Measurements from ENCODE around the gene CASP7. TPM values are rescaled to one million over a fixed set of nuclear protein-coding genes. Genes with fewer than 3 reads are reported as not detected.

CASP7 gene
- total RNA-seq, 1 donor from 2014 or later: 18.4 TPM

GRCh38 chr10:113716109-113716910 lies 36.6 kb downstream of the CASP7 start:
- TF ChIP-seq CTCF (IDR thresholded peaks at IDR 0.05; ENCODE audit: insufficient read depth, low read length, poor library complexity, severe bottlenecking): no peak

DNA sequence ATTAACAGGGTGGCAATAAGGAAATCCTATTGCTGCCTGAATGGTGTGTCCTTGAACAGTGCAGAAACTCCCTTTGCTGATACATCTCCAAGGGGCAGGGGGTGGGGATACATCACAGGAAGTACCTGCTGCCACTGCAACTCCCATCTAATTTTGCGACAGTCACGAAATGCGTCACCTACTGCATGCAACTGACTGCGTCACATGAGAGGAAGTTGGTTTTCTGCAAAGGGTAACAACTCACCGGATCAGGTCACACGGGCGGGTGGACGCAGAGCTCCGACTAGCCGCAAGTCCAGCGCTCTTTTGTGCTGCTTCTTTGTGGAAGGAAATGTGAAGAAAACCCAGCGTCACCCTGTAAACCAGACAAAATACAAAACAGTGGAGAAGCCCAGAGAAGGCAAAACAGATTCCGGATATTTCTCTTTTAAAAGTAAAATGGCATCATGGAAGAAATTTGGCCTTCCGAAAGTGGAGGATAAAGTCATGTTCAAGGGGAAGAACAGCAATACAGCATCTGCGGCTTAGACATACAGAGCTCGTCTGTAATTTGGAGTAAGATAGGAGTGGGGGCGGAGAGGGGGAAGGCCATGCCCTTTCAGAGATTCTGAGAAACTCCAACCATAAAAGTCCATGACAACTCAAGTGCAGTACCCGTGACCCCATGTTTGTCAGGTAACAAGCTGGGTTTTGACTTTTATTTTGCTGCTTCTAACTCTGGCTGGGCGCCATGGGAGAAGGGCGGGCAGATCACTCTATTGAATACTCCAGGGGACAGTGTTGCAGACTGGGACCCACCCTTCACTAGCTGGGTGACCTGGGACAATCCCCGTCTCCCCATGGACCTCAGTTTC lies 39.5 kb downstream of the CASP7 start:
- Histone ChIP-seq H3K27me3 (ENCODE audit: control insufficient read depth, insufficient read depth, low read length) (no peaks in the 10 kb centered on the region), H3K36me3 (ENCODE audit: control insufficient read depth, insufficient read depth, low read length) (peaks cover 3% of the 10 kb centered on the region), H3K4me3 (ENCODE audit: low read depth, low read length) (no peak overlapping the region)
- DNase-seq (ENCODE audit: low read depth): no peak
- no peak for TF ChIP-seq CTCF (IDR thresholded peaks at IDR 0.05; ENCODE audit: insufficient read depth, low read length, poor library complexity, severe bottlenecking)

More at GRCh38 chr10:113716109-113716910, 36.6 kb downstream of the CASP7 start:
- Histone ChIP-seq H3K27me3 (ENCODE audit: control insufficient read depth, insufficient read depth, low read length) (no peaks in the 10 kb centered on the region), H3K36me3 (ENCODE audit: control insufficient read depth, insufficient read depth, low read length) (peaks cover 2% of the 10 kb centered on the region), H3K4me3 (ENCODE audit: low read depth, low read length) (no peak overlapping the region)
- DNase-seq (ENCODE audit: low read depth): no peak

GRCh38 chr10:113720386-113720785 lies 40.7 kb downstream of the CASP7 start:
- no peak for TF ChIP-seq CTCF (IDR thresholded peaks at IDR 0.05; ENCODE audit: insufficient read depth, low read length, poor library complexity, severe bottlenecking)
- peaks cover 3% of the 10 kb centered on the region for H3K36me3 ChIP-seq (ENCODE audit: control insufficient read depth, insufficient read depth, low read length)

GRCh38 chr10:113732160-113732881 lies 52.6 kb downstream of the CASP7 start:
- peaks cover 1% of the 10 kb centered on the region for H3K36me3 ChIP-seq (ENCODE audit: control insufficient read depth, insufficient read depth, low read length)
- no peak for DNase-seq (ENCODE audit: low read depth)
- no peak overlapping the region for H3K4me3 ChIP-seq (ENCODE audit: low read depth, low read length)
- no peak for TF ChIP-seq CTCF (IDR thresholded peaks at IDR 0.05; ENCODE audit: insufficient read depth, low read length, poor library complexity, severe bottlenecking)
- no peaks in the 10 kb centered on the region for H3K27me3 ChIP-seq (ENCODE audit: control insufficient read depth, insufficient read depth, low read length)

More at GRCh38 chr10:113720386-113720785, 40.7 kb downstream of the CASP7 start:
- Histone ChIP-seq H3K27me3 (ENCODE audit: control insufficient read depth, insufficient read depth, low read length) (no peaks in the 10 kb centered on the region), H3K4me3 (ENCODE audit: low read depth, low read length) (no peak overlapping the region)
- DNase-seq (ENCODE audit: low read depth): no peak

DNA sequence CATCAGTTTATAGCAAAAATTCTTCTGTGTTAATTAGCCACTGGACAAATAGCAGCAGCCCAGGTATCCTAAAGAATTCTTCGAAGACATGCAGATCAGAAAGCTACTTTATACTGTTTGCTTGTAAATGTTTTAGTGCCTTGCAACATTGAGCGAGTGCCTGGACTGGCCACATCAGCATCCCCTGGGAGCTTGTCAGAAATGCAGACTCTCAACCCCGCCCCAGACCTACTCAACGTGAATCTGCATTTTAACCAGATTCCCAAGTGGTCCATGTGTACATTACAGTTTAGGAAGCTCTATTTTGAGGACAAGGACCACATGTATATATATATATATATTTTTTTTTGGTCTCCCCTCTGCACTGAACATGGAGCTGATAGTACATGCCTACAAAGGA lies 53.3 kb downstream of the CASP7 start:
- Histone ChIP-seq H3K27me3 (ENCODE audit: control insufficient read depth, insufficient read depth, low read length) (no peaks in the 10 kb centered on the region), H3K4me3 (ENCODE audit: low read depth, low read length) (no peak overlapping the region), H3K36me3 (ENCODE audit: control insufficient read depth, insufficient read depth, low read length) (no peaks in the 10 kb centered on the region)
- no peak for TF ChIP-seq CTCF (IDR thresholded peaks at IDR 0.05; ENCODE audit: insufficient read depth, low read length, poor library complexity, severe bottlenecking)
- DNase-seq (ENCODE audit: low read depth): no peak

Measured in kidney epithelial cell (primary cell).